Stimulated activated CD4-positive, alpha-beta T cell treated with anti-CD3 and anti-CD28 coated beads, Interleukin-2, amount 100 ng/mL, for 48 hours (primary cell): ENCODE data around the gene RAP1A.
"Not testable (repeated sequence)": the region's sequence is repeated elsewhere in the genome, so short reads cannot be mapped to it uniquely, and the experiment has no call there.

Experiments used
- DNase-seq, 2 donors: peaks; one replicate each; pipeline ENCODE4 v3.0.0-alpha.2; 2020

RAP1A gene

GRCh38 chr1:111669268-111669667 lies 49.7 kb downstream of the RAP1A start:
- DNase-seq, result no peak

GRCh38 chr1:111671852-111672251 lies 52.3 kb downstream of the RAP1A start:
- no peak for DNase-seq

DNA sequence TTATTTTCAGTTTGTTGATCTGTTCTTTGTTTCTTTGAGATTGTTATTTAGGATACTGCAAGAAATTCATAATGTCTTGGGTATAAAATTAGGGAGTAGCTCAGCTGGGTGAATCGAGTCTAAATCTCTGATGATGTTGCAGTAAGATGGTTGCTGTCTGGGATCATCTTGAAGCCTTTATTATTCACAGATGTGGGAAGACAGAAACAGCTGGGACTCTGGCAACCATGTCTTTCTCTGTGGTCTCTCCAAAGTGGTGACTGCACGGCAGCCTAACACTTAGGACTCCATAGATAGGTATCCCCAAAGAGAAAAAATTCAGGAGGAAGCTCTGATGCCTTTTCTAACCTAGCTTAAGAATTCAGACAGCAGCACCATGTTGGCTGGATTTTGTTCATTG lies 52.7 kb downstream of the RAP1A start:
- no peak for DNase-seq

DNA sequence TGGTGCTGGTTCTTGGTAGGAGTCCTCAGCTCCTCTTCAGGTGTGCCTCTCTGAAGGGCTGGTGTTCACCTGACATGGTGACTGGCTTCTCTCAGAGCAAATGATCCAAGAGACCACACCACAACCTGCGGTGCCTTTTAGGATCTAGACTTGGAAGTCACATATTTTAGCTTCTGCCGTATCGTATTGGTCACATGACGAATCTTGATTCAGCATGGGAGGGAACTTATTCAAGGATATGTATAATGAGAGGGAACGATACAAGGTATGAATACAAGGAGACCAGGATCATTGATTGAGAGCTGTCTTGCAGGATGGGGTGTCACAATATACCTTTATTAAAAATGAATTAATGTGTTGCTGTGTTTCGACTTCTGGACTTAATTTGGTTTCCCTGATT lies 58.0 kb downstream of the RAP1A start:
- DNase-seq, result no peak

GRCh38 chr1:111679541-111679940 lies 60.0 kb downstream of the RAP1A start:
- DNase-seq, result no peak

DNA sequence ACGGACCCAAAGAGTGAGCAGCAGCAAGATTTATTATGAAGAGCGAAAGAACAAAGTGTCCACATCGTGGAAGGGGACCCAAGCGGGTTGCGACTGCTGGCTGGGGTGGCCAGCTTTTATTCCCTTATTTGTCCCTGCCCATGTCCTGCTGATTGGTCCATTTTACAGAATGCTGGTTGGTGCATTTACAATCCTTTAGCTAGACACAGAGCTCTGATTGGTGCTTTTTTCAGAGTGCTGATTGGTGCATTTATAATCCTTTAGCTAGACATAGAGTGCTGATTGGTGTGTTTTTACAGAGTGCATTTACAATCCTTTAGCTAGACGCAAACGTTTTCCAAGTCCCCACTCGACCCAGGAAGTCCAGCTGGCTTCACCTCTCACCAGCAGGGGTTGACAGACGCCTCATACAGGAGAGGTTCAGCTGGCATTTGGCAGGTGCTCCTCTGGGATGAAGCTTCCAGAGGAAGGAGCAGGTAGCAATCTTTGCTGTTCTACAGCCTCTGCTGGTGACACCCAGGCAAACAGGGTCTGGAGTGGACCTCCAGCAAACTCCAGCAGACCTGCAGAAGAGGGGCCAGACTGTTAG lies 60.7 kb downstream of the RAP1A start:
- DNase-seq, result not testable (repeated sequence)

- not testable (repeated sequence) for DNase-seq
Measured at GRCh38 chr1:111685293-111686153, 65.9 kb downstream of the RAP1A start.

DNA sequence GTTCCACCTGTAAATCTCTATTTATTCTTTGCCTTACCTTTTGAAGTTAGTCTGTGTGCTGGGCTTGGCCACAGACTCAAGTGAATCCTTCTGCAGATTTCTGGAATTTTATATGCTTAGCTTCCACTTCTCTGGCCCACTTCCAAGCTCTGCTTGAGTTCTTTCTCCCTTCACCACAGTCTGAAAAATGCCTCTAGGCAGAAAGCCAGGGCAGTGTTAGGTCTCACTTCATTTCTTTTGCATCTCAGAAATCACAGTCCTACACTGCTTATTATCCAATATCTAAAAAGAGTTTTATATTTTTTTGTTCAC lies 70.7 kb downstream of the RAP1A start:
- DNase-seq, result no peak

- no peak for DNase-seq
Measured at GRCh38 chr1:111691886-111692285, 72.3 kb downstream of the RAP1A start.

GRCh38 chr1:111695801-111696200 lies 76.2 kb downstream of the RAP1A start:
- no peak for DNase-seq

DNA sequence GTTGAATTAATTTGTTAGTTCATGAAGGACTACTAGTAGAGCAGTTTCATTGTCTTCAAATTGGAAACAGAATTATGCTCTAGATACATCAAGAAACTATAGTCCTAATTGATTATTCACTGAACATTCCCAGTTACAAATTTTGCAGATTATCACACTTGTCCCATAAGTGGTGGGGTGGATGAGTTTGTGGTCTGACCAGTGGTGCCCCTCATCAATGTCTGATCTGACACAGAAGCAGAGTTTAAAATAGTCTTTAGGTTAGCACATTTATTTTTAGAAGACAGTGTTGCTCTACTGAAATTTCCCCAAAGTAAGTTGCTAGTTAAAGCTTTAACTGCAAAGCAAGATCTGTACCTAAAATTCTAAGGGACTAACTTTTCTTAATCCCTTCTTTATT lies 76.7 kb downstream of the RAP1A start:
- no peak for DNase-seq

DNA sequence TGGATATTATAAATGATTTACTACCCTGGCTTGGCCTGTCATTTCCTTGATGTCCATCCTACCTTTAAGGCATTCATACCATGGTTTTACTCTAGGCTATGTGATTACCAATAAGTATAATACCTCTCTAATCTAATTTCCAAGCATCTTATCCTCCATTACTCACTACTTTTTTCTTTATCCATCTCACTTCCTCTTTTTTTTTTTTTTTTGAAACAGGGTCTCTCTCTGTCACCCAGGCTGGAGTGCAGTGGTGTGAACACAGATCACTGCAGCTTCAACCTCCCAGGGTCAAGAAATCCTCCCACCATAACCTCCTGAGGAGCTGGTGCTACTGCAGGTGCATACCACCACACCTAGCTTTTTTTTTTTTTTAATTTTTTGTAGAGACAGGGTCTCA lies 79.7 kb downstream of the RAP1A start:
- no peak for DNase-seq

DNA sequence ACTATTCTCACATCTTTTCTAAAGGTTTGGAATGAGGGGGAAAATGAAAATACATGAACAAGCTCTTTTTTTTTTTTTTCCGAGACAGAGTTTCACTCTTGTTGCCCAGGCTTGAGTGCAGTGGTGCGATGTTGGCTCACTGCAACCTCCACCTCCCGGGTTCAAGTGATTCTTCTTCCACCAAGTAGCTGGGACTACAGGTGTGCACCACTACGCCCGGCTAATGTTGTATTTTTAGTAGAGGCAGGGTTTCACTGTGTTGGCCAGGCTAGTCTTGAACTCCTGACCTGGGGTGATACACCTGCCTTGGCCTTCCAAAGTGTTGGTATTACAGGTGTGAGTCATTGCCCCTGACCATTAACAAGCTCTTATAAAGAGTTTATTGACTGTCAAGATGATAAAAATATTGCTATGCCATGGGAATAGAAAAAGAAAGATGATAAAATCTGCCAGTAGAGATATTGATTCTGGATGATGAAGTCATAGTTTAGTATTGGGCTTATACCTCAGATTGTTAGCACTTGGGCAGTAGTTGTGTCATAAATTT lies 83.0 kb downstream of the RAP1A start:
- DNase-seq, result no peak

GRCh38 chr1:111704240-111704639 lies 84.7 kb downstream of the RAP1A start:
- DNase-seq, result no peak

GRCh38 chr1:111704776-111705175 lies 85.2 kb downstream of the RAP1A start:
- DNase-seq, result no peak

GRCh38 chr1:111705841-111706240 lies 86.3 kb downstream of the RAP1A start:
- DNase-seq, result no peak

DNA sequence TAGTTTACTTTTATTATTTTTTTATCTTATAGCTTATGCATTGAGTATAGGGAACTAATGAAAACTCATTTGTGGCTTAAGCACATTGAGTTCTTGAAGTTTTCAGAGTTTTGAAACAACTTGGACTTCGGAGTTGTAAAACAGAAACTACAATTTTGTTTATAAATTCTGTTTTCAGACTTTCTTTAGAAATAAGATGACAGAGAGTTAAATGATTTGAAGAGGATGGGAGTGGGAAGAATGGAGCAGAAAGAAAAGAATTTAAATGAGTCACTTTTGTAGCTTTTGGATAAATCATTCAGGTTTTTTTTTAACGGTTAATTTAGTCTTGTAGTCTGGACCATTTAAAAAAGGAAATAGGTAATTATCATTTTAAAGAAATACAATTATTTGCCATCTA lies 87.3 kb downstream of the RAP1A start:
- no peak for DNase-seq

DNA sequence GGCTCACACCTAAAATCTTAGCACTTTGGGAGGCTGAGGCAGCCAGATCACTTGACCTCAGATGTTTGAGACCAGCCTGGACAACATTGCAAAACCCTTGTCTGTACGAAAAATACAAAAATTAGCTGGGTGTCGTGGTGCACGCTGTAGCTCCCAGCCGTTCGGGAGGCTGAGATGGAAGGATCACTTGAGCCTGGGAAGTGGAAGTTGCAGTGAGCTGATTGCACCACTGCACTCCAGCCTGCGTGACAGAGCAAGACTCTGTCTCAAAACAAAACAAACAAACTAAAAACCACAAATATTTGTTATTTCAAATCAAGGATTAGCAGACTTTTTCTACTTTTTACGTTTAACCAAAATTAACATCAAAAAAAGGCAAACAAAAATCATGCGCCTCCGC lies 88.3 kb downstream of the RAP1A start:
- no peak for DNase-seq

DNA sequence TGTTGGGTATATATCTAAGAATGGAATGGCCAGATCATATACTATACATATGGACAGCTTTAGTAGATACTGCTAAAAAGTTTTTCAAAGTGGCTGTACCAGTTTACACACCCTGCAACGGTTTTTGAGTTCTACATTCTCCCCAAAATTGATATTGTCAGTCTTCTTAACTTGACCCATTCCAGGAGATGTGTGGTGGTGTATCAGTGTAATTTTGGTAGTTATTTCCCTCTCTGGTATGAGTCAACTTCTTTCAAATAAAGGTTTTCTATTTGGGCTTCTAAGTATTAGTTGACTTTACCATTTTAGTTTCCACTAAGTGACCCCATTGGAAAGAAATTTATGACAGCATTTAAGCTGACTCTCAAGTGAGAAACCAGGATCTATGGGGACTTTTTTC lies 90.4 kb downstream of the RAP1A start:
- no peak for DNase-seq

- no peak for DNase-seq
Measured at GRCh38 chr1:111716333-111716732, 96.7 kb downstream of the RAP1A start.

- DNase-seq, result no peak
Measured at GRCh38 chr1:111717450-111717849, 97.9 kb downstream of the RAP1A start.

DNA sequence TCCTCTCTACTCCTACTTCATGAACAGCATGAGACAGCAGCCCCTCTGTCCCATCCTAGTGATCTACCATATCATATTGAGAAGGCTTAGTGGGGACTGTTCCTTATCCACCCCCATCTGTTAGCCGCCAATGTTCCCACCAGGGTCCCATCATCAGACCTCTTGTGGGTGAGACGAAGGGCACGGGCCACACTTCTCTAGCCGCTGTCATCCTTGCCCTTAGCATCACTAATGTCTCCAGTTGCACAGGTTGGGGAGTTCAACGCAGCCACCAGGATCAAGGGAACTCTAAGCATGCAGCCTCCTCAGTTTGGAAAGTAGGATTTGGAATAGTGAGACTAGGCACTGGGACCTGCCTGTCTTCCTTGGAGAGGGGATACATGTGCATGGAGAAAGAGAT lies 99.5 kb downstream of the RAP1A start:
- DNase-seq, result no peak

DNA sequence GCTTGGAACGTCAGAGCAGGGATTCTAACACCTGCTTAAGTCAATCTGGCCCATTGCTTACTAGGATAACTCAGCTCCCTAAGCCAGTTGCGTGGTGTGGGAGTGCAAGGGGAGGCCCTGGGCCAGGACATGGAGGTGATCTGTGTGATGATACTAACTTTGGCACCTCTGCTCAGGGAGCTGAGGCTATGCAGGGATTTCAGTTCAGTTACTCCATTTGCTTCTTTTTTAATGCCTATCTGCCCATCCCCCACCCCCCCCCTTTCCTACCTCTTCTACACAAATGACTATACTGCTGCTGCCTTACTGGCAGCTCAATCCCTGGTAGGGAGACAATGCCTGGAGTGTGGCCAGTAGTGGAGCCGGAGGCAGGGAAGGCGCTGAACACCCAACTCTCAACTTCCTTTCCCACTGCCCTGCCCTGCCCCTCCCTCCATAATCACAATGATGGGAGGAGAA lies 100.1 kb downstream of the RAP1A start:
- DNase-seq, result no peak

GRCh38 chr1:111720274-111720976 lies 100.8 kb downstream of the RAP1A start:
- no peak for DNase-seq
